GM18498 (cell line): ENCODE results near the gene FLT1.

ENCODE experiments used
- ATAC-seq: cut with Tn5 transposase; IDR thresholded peaks from one replicate; pipeline ENCODE4 v1.9.1; 2021; ENCODE audit warnings: mild to moderate bottlenecking, moderate library complexity; ENCODE audit not compliant: unreplicated experiment

Gene FLT1

GRCh38 chr13:28258417-28258816, 236.5 kb downstream of the FLT1 start:
- ATAC-seq = no peak

GRCh38 chr13:28257305-28257704, 237.6 kb downstream of the FLT1 start:
- ATAC-seq = no peak

GRCh38 chr13:28252547-28252946, 242.4 kb downstream of the FLT1 start:
- ATAC-seq = no peak

- ATAC-seq = no peak
Measured at GRCh38 chr13:28251466-28251865, 243.5 kb downstream of the FLT1 start.

- ATAC-seq = no peak
Measured at GRCh38 chr13:28250542-28250941, 244.4 kb downstream of the FLT1 start.
